Suprapubic skin (tissue), 4 donors: Measurements from ENCODE around the gene SAGE1.

Source experiments
- POLR2A ChIP-seq, 2 donors: fragments of 450-650 bp; IDR thresholded peaks; one replicate each; pipeline ENCODE4 v1.6.1; 2017; ENCODE audit warnings: antibody characterized with exemption in 2 of 2, mild to moderate bottlenecking in 2 of 2, moderate library complexity in 2 of 2
- POLR2AphosphoS5 ChIP-seq, 3 donors: sonication (generic); formaldehyde crosslinking; IDR thresholded peaks; one replicate each; pipeline ENCODE4 v1.6.1; 2017; ENCODE audit warnings: antibody characterized with exemption in 3 of 3
- TF ChIP-seq, protein P1 (sequence below), 2 donors: fragments of 200-600 bp in 1 of 2; fragments of 450-650 bp in 1 of 2; sonication (generic) in 1 of 2; IDR thresholded peaks; one replicate each; pipeline ENCODE4 v1.5.1; 2016 to 2019; ENCODE audit warnings: antibody characterized with exemption in 2 of 2, mild to moderate bottlenecking in 1 of 2, moderate library complexity in 1 of 2

DNA sequence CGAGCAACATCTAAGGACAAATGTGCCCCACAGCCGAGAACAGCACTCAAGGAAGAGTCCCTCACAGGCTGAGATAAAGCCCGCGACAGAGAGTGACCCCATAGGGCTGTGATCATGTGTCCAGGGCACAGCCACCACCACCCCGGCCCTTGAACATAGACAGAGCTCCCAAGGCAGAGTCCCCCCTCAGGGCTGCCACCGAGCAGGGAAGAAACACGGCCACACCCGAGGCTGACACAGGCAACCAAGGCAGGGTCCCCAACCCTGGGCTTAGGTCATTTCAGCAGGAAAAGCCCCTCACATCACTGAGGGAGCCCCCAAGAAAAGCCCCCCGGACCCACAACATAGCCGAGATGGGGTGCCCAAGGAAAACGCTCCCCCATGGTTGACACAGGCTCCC, 735 bp upstream of the SAGE1 start:
- TF ChIP-seq POLR2AphosphoS5 (IDR thresholded peaks at IDR 0.05) (no peak), POLR2A (IDR thresholded peaks at IDR 0.05) (no peak)
- TF ChIP-seq, protein P1, sequence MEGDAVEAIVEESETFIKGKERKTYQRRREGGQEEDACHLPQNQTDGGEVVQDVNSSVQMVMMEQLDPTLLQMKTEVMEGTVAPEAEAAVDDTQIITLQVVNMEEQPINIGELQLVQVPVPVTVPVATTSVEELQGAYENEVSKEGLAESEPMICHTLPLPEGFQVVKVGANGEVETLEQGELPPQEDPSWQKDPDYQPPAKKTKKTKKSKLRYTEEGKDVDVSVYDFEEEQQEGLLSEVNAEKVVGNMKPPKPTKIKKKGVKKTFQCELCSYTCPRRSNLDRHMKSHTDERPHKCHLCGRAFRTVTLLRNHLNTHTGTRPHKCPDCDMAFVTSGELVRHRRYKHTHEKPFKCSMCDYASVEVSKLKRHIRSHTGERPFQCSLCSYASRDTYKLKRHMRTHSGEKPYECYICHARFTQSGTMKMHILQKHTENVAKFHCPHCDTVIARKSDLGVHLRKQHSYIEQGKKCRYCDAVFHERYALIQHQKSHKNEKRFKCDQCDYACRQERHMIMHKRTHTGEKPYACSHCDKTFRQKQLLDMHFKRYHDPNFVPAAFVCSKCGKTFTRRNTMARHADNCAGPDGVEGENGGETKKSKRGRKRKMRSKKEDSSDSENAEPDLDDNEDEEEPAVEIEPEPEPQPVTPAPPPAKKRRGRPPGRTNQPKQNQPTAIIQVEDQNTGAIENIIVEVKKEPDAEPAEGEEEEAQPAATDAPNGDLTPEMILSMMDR (IDR thresholded peaks at IDR 0.05) = no peak
